Left ventricle myocardium superior (tissue), 1 donor: ENCODE data around the gene BLNK. TPM values are rescaled to one million over a fixed set of nuclear protein-coding genes. Genes with fewer than 3 reads are reported as not detected.

Experiments
- ATAC-seq: fragments of 200-7000 bp; cut with Tn5 transposase; one replicate; pipeline ENCODE4 v1.9.1; 2020; ENCODE audit warnings: mild to moderate bottlenecking, moderate library complexity
- DNase-seq: peaks from one replicate; pipeline ENCODE4 v3.0.0-alpha.2; 2020
- intact Hi-C: fragments of 100-400 bp; cut with micrococcal nuclease; formaldehyde crosslinking; loops from one replicate; pipeline ENCODE4 v1.11.0; 2022
- total RNA-seq: library from RNA; stranded (reverse); fragmentation: NEBNext Ultra II Directional; extraction: Animal tissue kit (Norgen Biotek cat#: 25700); gene quantifications from one replicate; pipeline ENCODE4 v1.2.1, GENCODE V29; 2021
- donor health status: DM: no; HTN: yes; CAD: no; lungs with severe emphysema.

BLNK gene
- total RNA-seq, 1 donor from 2014 or later: 1.3 TPM

DNA sequence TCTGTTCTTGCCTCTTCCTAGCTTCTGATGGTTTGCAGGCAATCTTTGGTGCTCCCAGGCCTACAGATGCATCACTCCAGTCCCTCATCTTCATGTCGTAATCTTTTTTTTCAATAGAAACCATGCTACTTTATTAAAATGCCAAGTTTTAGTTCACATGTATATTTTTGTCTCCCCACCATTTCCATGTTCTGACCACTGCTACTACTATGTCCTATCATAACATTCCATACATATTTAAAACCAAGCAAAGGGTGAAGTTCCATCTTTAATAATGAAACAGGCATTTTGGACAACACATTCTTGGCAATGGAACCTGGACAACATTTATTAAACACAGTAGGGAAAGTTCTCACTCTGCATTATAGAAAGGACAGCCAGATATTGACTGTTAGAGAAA lies 82.5 kb downstream of the BLNK start:
- no peak for ATAC-seq
- DNase-seq: no peak
- intact Hi-C loops: no loop called here

DNA sequence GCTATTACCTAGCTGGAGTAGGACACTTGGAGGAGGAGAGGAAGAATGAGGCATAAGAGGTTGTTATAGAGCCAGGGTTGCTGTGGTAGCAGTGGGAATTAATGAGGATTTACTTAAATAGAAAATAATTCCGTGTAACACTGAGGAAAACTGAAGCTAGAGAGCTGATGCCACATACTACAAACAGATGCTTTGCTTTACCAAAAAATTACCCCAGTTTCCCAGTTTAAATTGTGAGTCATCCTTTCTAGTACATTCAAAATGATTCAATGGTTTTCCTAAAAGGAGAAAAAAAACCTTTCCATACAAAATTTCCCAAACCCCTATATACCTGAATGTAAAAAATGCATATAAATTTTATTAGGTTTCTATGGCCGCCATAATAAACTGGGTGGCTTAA lies 82.9 kb downstream of the BLNK start:
- no peak for ATAC-seq
- intact Hi-C loops: no loop called here
- no peak for DNase-seq

GRCh38 chr10:96176985-96177384 lies 94.4 kb downstream of the BLNK start:
- no peak for DNase-seq
- intact Hi-C loops: no loop called here
- no peak for ATAC-seq

DNA sequence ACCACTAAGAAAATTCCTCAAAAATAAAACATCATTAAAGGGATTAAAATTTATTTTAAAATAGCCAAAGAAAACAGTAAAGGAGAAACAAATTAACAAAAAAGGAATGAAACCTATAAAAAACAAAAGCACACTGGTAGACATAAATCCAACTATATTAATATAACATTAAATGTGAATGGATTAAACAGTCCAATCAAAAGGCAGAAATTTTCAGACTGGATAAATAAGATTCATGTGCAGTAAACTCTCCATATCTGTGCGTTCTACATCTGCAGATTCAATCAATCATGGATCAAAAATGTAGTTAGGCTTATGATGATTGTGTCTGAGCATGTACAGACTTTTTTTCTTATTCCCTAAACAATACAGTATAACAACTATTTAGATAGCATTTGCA lies 98.7 kb downstream of the BLNK start:
- DNase-seq (no peak), ATAC-seq (no peak)
- intact Hi-C loops: no loop called here

DNA sequence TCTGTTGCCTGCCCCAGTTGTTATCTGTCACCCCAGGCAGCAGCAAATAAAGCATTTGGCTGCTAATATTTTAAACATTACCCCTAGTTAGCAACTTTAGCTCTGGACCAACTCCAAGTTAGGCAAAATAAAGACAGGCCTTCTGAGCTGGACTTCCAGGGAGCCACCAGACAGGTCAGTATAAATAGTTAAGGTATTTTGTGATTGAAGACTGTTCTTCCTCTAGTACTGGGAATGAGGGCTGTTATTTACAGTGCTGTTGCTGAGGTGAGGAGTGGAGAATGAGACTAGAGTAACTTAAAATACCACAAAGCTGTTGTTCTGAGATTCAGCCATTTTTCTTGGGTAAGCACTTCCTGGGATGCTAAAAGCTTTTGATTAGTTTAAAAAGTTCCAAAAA lies 101.1 kb downstream of the BLNK start:
- ATAC-seq: no peak
- intact Hi-C loops: no loop called here
- no peak for DNase-seq

GRCh38 chr10:96168546-96168945 lies 102.8 kb downstream of the BLNK start:
- intact Hi-C loops: no loop called here
- DNase-seq (no peak), ATAC-seq (no peak)

- no peak for DNase-seq
- ATAC-seq: no peak
- intact Hi-C loops: no loop called here
These were observed 105.6 kb downstream of the BLNK start for GRCh38 chr10:96165726-96166125.

- intact Hi-C loops: no loop called here
- DNase-seq (no peak), ATAC-seq (no peak)
These were observed 118.3 kb downstream of the BLNK start for GRCh38 chr10:96153070-96153469.

GRCh38 chr10:96152437-96152836 lies 118.9 kb downstream of the BLNK start:
- intact Hi-C loops: no loop called here
- DNase-seq: no peak
- ATAC-seq: no peak

Other genes with a start within 250 kb of the BLNK start
- 3.0 TPM for gene CCNJ, start 228.0 kb downstream of the BLNK start, total RNA-seq
- gene ZNF518A, start 141.3 kb downstream of the BLNK start, total RNA-seq: 9.6 TPM
- gene DNTT, start 32.9 kb upstream of the BLNK start, total RNA-seq: not detected
- not detected for gene OPALIN, start 87.4 kb upstream of the BLNK start, total RNA-seq
- 11.6 TPM for gene TLL2, start 242.4 kb upstream of the BLNK start, total RNA-seq